H9 (cell line): ENCODE results near the gene MAN1A2. TPM values are rescaled to one million over a fixed set of nuclear protein-coding genes. Genes with fewer than 3 reads are reported as not detected.

Source experiments
- DNase-seq: peaks from one replicate; pipeline ENCODE4 v3.0.0-alpha.2; 2017
- H2AFZ ChIP-seq: one replicate; pipeline ENCODE4 v1.6.1; 2013; ENCODE audit warnings: mild to moderate bottlenecking, low read length, control low read depth, moderate library complexity
- H2AK5ac ChIP-seq: 2 replicates; pipeline ENCODE4 v1.6.1; 2013; ENCODE audit warnings: low read length, control low read depth, mixed read lengths; ENCODE audit not compliant: insufficient read length
- H2BK120ac ChIP-seq: one replicate; pipeline ENCODE4 v1.6.1; 2013; ENCODE audit warnings: low read depth, mild to moderate bottlenecking, low read length, control low read depth, inconsistent platforms; ENCODE audit not compliant: poor library complexity, severe bottlenecking
- H2BK12ac ChIP-seq: 2 replicates; pipeline ENCODE4 v1.6.1; 2013; ENCODE audit warnings: low read length, control low read depth, mixed read lengths, low read depth; ENCODE audit not compliant: insufficient read length
- H2BK15ac ChIP-seq: 2 replicates; pipeline ENCODE4 v1.6.1; 2013; ENCODE audit warnings: low read depth, low read length, control low read depth
- H2BK20ac ChIP-seq: one replicate; pipeline ENCODE4 v1.6.1; 2013; ENCODE audit warnings: low read depth, mild to moderate bottlenecking, low read length, control low read depth, inconsistent platforms; ENCODE audit not compliant: poor library complexity, severe bottlenecking
- H2BK5ac ChIP-seq: 2 replicates; pipeline ENCODE4 v1.6.1; 2013; ENCODE audit warnings: low read length, control low read depth, mixed read lengths; ENCODE audit not compliant: insufficient read length
- H3K14ac ChIP-seq: 2 replicates; pipeline ENCODE4 v1.6.1; 2013; ENCODE audit warnings: low read length, control low read depth; ENCODE audit not compliant: insufficient read depth
- H3K18ac ChIP-seq: 2 replicates; pipeline ENCODE4 v1.6.1; 2013; ENCODE audit warnings: low read depth, mild to moderate bottlenecking, mixed read lengths, low read length, control low read depth; ENCODE audit not compliant: insufficient read length
- H3K23ac ChIP-seq: 2 replicates; pipeline ENCODE4 v1.6.1; 2013; ENCODE audit warnings: low read length, control low read depth, mixed read lengths, low read depth; ENCODE audit not compliant: insufficient read length
- H3K23me2 ChIP-seq: 2 replicates; pipeline ENCODE4 v1.6.1; 2013; ENCODE audit warnings: low read depth, mild to moderate bottlenecking, mixed read lengths, low read length, control low read depth; ENCODE audit not compliant: insufficient read length, poor library complexity, severe bottlenecking
- H3K27ac ChIP-seq: 2 replicates; pipeline ENCODE4 v1.5.1; 2013; ENCODE audit warnings: low read length, control low read depth, mixed read lengths, low read depth; ENCODE audit not compliant: insufficient read length
- H3K27me3 ChIP-seq: 2 replicates; pipeline ENCODE4 v1.6.1; 2013; ENCODE audit warnings: low read length, control low read depth, inconsistent platforms; ENCODE audit not compliant: insufficient read depth
- H3K4ac ChIP-seq: 2 replicates; pipeline ENCODE4 v1.6.1; 2013; ENCODE audit warnings: low read depth, mild to moderate bottlenecking, control low read depth, inconsistent platforms, low read length, moderate library complexity
- H3K4me1 ChIP-seq: 2 replicates; pipeline ENCODE4 v1.6.1; 2013; ENCODE audit warnings: low read length, control low read depth, inconsistent platforms; ENCODE audit not compliant: insufficient read depth
- H3K4me2 ChIP-seq: 2 replicates; pipeline ENCODE4 v1.6.1; 2013; ENCODE audit warnings: low read length, control low read depth, mixed read lengths; ENCODE audit not compliant: insufficient read length, insufficient read depth
- H3K56ac ChIP-seq: 2 replicates; pipeline ENCODE4 v1.6.1; 2013; ENCODE audit warnings: low read depth, mild to moderate bottlenecking, mixed read lengths, low read length, control low read depth; ENCODE audit not compliant: insufficient read length
- H3K79me1 ChIP-seq: 2 replicates; pipeline ENCODE4 v1.6.1; 2013; ENCODE audit warnings: low read depth, mild to moderate bottlenecking, moderate library complexity, low read length, control low read depth, inconsistent platforms; ENCODE audit not compliant: insufficient read depth, poor library complexity, severe bottlenecking
- H3K79me2 ChIP-seq: 2 replicates; pipeline ENCODE4 v1.6.1; 2013; ENCODE audit warnings: low read length, control low read depth, inconsistent platforms; ENCODE audit not compliant: insufficient read depth
- H3K9ac ChIP-seq: 2 replicates; pipeline ENCODE4 v1.6.1; 2013; ENCODE audit warnings: low read length, control low read depth, mixed read lengths; ENCODE audit not compliant: insufficient read length; ENCODE audit errors: extremely low read depth
- H3K9me3 ChIP-seq: one replicate; pipeline ENCODE4 v1.6.1; 2013; ENCODE audit warnings: low read depth, low read length, inconsistent platforms; ENCODE audit not compliant: control insufficient read depth
- H3T11ph ChIP-seq: one replicate; pipeline ENCODE4 v1.6.1; 2013; ENCODE audit warnings: mild to moderate bottlenecking, low read length, control low read depth, inconsistent platforms
- H4K20me1 ChIP-seq: one replicate; pipeline ENCODE4 v1.6.1; 2013; ENCODE audit not compliant: control insufficient read depth, insufficient read length, insufficient read depth
- H4K5ac ChIP-seq: 2 replicates; pipeline ENCODE4 v1.6.1; 2013; ENCODE audit warnings: low read depth, mild to moderate bottlenecking, mixed read lengths, low read length, control low read depth; ENCODE audit not compliant: insufficient read length
- H4K8ac ChIP-seq: replicated peaks from 2 replicates; pipeline ENCODE4 v1.6.1; 2013; ENCODE audit warnings: low read length, control low read depth, mixed read lengths, low read depth; ENCODE audit not compliant: insufficient read length
- H4K91ac ChIP-seq: 2 replicates; pipeline ENCODE4 v1.6.1; 2013; ENCODE audit warnings: low read depth, mild to moderate bottlenecking, moderate library complexity, mixed read lengths, low read length, control low read depth; ENCODE audit not compliant: insufficient read length
- H3K27ac Mint-ChIP-seq, 3 experiments: 2 replicates in 2 of 3; 3 replicates in 1 of 3; pipeline ENCODE4 v1.8.0; 2020 to 2021; ENCODE audit warnings: mixed read lengths in 3 of 3, mild to moderate bottlenecking in 1 of 3, moderate library complexity in 1 of 3
- H3K27me3 Mint-ChIP-seq: 2 replicates; pipeline ENCODE4 v1.8.0; 2021; ENCODE audit warnings: low read depth, mild to moderate bottlenecking, moderate library complexity, mixed read lengths
- H3K36me3 Mint-ChIP-seq, 3 experiments: 2 replicates in 2 of 3; 3 replicates in 1 of 3; pipeline ENCODE4 v1.8.0; 2020 to 2021; ENCODE audit warnings: low read depth in 3 of 3, mixed read lengths in 3 of 3; ENCODE audit not compliant: insufficient read depth in 1 of 3
- H3K4me1 Mint-ChIP-seq, 2 experiments: 2 replicates each; pipeline ENCODE4 v1.8.0; 2020; ENCODE audit warnings: mixed read lengths in 2 of 2
- H3K4me3 Mint-ChIP-seq, 2 experiments: 2 replicates in 1 of 2; 3 replicates in 1 of 2; pipeline ENCODE4 v1.8.0; 2020 to 2021; ENCODE audit warnings: mild to moderate bottlenecking in 2 of 2, mixed read lengths in 2 of 2, moderate library complexity in 1 of 2
- H3K9me3 Mint-ChIP-seq, 2 experiments: 2 replicates in 1 of 2; 3 replicates in 1 of 2; pipeline ENCODE4 v1.8.0; 2020; ENCODE audit warnings: mild to moderate bottlenecking in 2 of 2, mixed read lengths in 2 of 2, moderate library complexity in 1 of 2
- CTCF ChIP-seq: fragments of 200-600 bp; sonication (generic); conservative IDR thresholded peaks from 3 replicates; pipeline ENCODE4 v1.8.0; 2021; ENCODE audit warnings: antibody characterized with exemption, mild to moderate bottlenecking
- WGBS: extraction: QIAGEN DNeasy Blood & Tissue Kit; methylation state at CpG from one replicate; pipeline ENCODE4 v1.1.7; 2013; ENCODE audit warnings: missing lambda C conversion rate, low lambda C conversion rate, mixed read lengths; ENCODE audit not compliant: insufficient read length; ENCODE audit errors: extremely low coverage; 5-methylcytosine and 5-hydroxymethylcytosine counted together
- total RNA-seq: library from RNA; stranded (reverse); gene quantifications from 2 replicates; pipeline ENCODE4 v1.2.1, GENCODE V29; 2021

Gene MAN1A2
- total RNA-seq, 1 experiment from 2014 or later, result 24.0 TPM

GRCh38 chr1:117414943-117415342, 47.7 kb downstream of the MAN1A2 start:
- no peaks in the 10 kb centered on the region for H3K27me3 Mint-ChIP-seq

More at GRCh38 chr1:117414943-117415342, 47.7 kb downstream of the MAN1A2 start:
- Mint-ChIP-seq H3K9me3 (no peaks in the 10 kb centered on the region), H3K36me3 (no peaks in the 10 kb centered on the region), H3K4me3 (no peak overlapping the region), H3K4me1 (peaks cover 9 to 10% of the 10 kb centered on the region in 2 experiments), H3K27ac (no peak overlapping the region)
- no peak overlapping the region for H2BK20ac ChIP-seq
- no peak overlapping the region for H4K91ac ChIP-seq
- H3K4me2 ChIP-seq, result no peak overlapping the region
- no peaks in the 10 kb centered on the region for H3K23me2 ChIP-seq
- H4K20me1 ChIP-seq, result no peaks in the 10 kb centered on the region
- no peak overlapping the region for H4K8ac ChIP-seq
- H3K9me3 ChIP-seq, result no peaks in the 10 kb centered on the region
- no CpG with 5 or more reads among the region's 4 CpGs for WGBS
- H2BK120ac ChIP-seq, result no peak overlapping the region
- no peaks in the 10 kb centered on the region for H3K79me1 ChIP-seq
- H3K4me1 ChIP-seq, result peaks cover 4% of the 10 kb centered on the region; the same call in 1 of the 2 replicates
- no peak overlapping the region for H2BK12ac ChIP-seq
- H2AFZ ChIP-seq, result no peak overlapping the region
- H3K9ac ChIP-seq, result no peak overlapping the region
- DNase-seq, result no peak
- no peak overlapping the region for H3K56ac ChIP-seq
- H2BK15ac ChIP-seq, result no peak overlapping the region
- no peaks in the 10 kb centered on the region for H3K27me3 ChIP-seq
- no peak overlapping the region for H3K18ac ChIP-seq
- no peak for TF ChIP-seq CTCF
- H3K4ac ChIP-seq, result no peak overlapping the region
- no peak overlapping the region for H2AK5ac ChIP-seq
- H3K14ac ChIP-seq, result no peak overlapping the region
- no peak overlapping the region for H2BK5ac ChIP-seq
- H3K27ac ChIP-seq, result no peak overlapping the region
- no peak overlapping the region for H3K23ac ChIP-seq
- H3T11ph ChIP-seq, result no peak overlapping the region
- no peaks in the 10 kb centered on the region for H3K79me2 ChIP-seq
- no peak overlapping the region for H4K5ac ChIP-seq
